Activated CD8-positive, alpha-beta T cell treated with anti-CD3 and anti-CD28 coated beads for 36 hours (primary cell): ENCODE data around the gene SRRM1. TPM values are rescaled to one million over a fixed set of nuclear protein-coding genes. Genes with fewer than 3 reads are reported as not detected.
"Not testable (repeated sequence)": the region's sequence is repeated elsewhere in the genome, so short reads cannot be mapped to it uniquely, and the experiment has no call there.

Experiments used
- ATAC-seq: fragments of 200-7000 bp; cut with Tn5 transposase; one replicate; pipeline ENCODE4 v1.10.0; 2021; ENCODE audit warnings: mild to moderate bottlenecking, moderate library complexity
- CTCF ChIA-PET: fragments of 350-600 bp; sonication (Branson Sonifier 250); formaldehyde crosslinking; loops from one replicate; lab custom pipeline; 2021; ENCODE audit warnings: antibody characterized with exemption; lab: Charles Lee
- POLR2A ChIA-PET: fragments of 350-600 bp; sonication (Branson Sonifier 250); formaldehyde crosslinking; loops from one replicate; lab custom pipeline; 2021; ENCODE audit warnings: antibody characterized with exemption; lab: Charles Lee
- DNase-seq: peaks from one replicate; pipeline ENCODE4 v3.0.0-alpha.2; 2020
- H3K27ac Mint-ChIP-seq: one replicate; pipeline ENCODE4 v1.8.0; 2021; ENCODE audit warnings: mild to moderate bottlenecking, mixed read lengths
- H3K27me3 Mint-ChIP-seq: one replicate; pipeline ENCODE4 v1.8.0; 2021; ENCODE audit warnings: mixed read lengths
- H3K36me3 Mint-ChIP-seq: one replicate; pipeline ENCODE4 v1.8.0; 2021; ENCODE audit warnings: low read depth, mixed read lengths
- H3K4me1 Mint-ChIP-seq: one replicate; pipeline ENCODE4 v1.8.0; 2021; ENCODE audit warnings: low read depth, mixed read lengths
- H3K4me3 Mint-ChIP-seq: one replicate; pipeline ENCODE4 v1.8.0; 2021; ENCODE audit warnings: mild to moderate bottlenecking, moderate library complexity, mixed read lengths
- H3K9me3 Mint-ChIP-seq: one replicate; pipeline ENCODE4 v1.8.0; 2021; ENCODE audit warnings: mixed read lengths
- CTCF ChIP-seq: fragments of 200-600 bp; IDR thresholded peaks from one replicate; pipeline ENCODE4 v1.8.0; 2022; ENCODE audit warnings: antibody characterized with exemption, mild to moderate bottlenecking
- intact Hi-C: fragments of 100-400 bp; cut with micrococcal nuclease; formaldehyde crosslinking; loops from one replicate; pipeline ENCODE4 v1.10.0; 2022
- total RNA-seq, 2 experiments: library from RNA; stranded (reverse); gene quantifications; one replicate each; pipeline ENCODE4 v1.2.3, GENCODE V29; 2021

The SRRM1 gene
- total RNA-seq, 2 experiments from 2014 or later: 256 to 263 TPM

DNA sequence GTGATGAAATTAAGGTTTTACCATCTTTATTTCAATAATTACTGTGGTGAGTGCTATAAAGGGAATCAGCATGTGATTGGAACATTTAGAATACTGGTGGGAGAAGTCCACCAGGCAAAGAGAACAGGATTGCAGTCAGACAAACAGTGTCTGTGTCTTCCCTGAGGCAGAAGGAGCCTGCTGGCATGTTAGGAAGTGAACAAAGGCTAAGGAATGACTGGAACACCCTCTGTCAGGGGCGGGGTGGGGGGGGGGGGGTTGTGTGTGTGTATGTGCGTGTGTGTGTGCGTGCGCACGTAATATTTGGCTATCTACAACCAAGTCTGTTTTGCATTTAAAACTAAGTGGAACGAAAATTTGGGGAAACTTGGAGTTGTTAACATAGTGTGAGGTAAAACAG lies 30.2 kb downstream of the SRRM1 start:
- Mint-ChIP-seq H3K4me3 (no peak overlapping the region), H3K27me3 (no peaks in the 10 kb centered on the region), H3K27ac (no peak overlapping the region), H3K9me3 (no peaks in the 10 kb centered on the region), H3K4me1 (no peaks in the 10 kb centered on the region), H3K36me3 (peaks cover 62% of the 10 kb centered on the region)
- intact Hi-C loops: no loop called here
- CTCF ChIA-PET: interaction anchor here (0.9 to 1.2 kb wide), 3 partner anchors 15 to 159 kb away, joined by 3 to 4 read pairs (median 3); no protein-coding TSS in a partner anchor
- DNase-seq: no peak
- TF ChIP-seq CTCF: no peak
- no peak for ATAC-seq
- POLR2A ChIA-PET: interaction anchor here (0.6 to 2.1 kb wide), 4 partner anchors 10 to 696 kb away, joined by 3 to 7 read pairs (median 4); no protein-coding TSS in a partner anchor

DNA sequence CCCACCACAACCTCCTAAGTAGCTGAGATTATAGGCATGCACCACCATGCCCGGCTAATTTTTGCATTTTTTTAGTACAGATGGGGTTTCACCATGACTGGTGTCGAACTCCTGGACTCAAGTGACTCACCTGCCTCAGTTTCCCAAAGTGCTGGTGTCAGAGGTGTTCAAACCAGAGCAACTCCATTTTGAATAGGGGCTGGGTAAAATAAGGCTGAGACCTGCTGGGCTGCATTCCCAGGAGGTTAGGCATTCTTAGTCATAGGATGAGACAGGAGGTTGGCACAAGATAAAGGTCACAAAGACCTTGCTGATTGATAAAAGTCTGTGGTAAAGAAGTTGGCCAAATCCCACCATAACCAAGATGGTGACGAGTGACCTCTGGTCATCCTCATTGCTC lies 35.3 kb downstream of the SRRM1 start:
- POLR2A ChIA-PET, ATAC-seq, H3K9me3 Mint-ChIP-seq, H3K4me3 Mint-ChIP-seq, intact Hi-C loops, H3K4me1 Mint-ChIP-seq, H3K27ac Mint-ChIP-seq, H3K27me3 Mint-ChIP-seq, DNase-seq, CTCF ChIA-PET: not testable (repeated sequence)
- H3K36me3 Mint-ChIP-seq: peaks cover 23% of the 10 kb centered on the region

GRCh38 chr1:24679725-24680124 lies 36.6 kb downstream of the SRRM1 start:
- DNase-seq (no peak), ATAC-seq (no peak)
- intact Hi-C loops: no loop called here
- H3K27ac Mint-ChIP-seq: no peak overlapping the region
- H3K4me1 Mint-ChIP-seq: no peaks in the 10 kb centered on the region
- CTCF ChIA-PET: no interaction called here
- no peak for TF ChIP-seq CTCF
- H3K9me3 Mint-ChIP-seq: no peaks in the 10 kb centered on the region
- peaks cover 14% of the 10 kb centered on the region for H3K36me3 Mint-ChIP-seq
- POLR2A ChIA-PET: no interaction called here
- H3K4me3 Mint-ChIP-seq: no peak overlapping the region
- no peaks in the 10 kb centered on the region for H3K27me3 Mint-ChIP-seq

DNA sequence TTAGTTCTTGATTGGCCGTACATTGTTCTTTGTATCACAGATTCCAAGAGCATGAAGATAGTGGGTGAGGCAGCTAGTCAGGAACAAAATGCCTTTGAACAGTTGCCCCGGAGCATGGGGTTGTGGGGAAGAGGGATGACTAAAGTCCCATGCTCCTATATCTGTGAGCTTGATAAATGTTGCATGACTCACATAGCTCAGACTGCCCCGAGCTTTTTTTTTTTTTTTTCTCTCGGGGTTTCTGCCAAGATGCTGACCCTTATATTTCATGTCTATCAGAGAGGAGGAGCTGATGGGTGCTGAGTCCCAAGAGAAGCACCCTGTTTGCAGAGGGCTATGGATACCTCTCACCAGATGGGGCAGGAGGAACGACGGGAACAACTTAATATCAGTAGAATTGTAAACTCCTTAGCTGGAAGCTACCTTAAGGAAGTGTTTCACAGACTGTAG lies 40.6 kb downstream of the SRRM1 start:
- Mint-ChIP-seq H3K36me3 (no peaks in the 10 kb centered on the region), H3K27me3 (no peaks in the 10 kb centered on the region), H3K4me3 (no peak overlapping the region), H3K9me3 (no peaks in the 10 kb centered on the region), H3K27ac (no peak overlapping the region), H3K4me1 (no peaks in the 10 kb centered on the region)
- TF ChIP-seq CTCF: no peak
- POLR2A ChIA-PET: interaction anchor here (1.9 kb wide), 1 partner anchor 9 kb away, joined by 4 read pairs; no protein-coding TSS in a partner anchor
- ATAC-seq (no peak), DNase-seq (no peak)
- intact Hi-C loops: no loop called here
- CTCF ChIA-PET: interaction anchor here (1.0 to 2.9 kb wide), 5 partner anchors 27 to 522 kb away, joined by 3 to 17 read pairs (median 7); no protein-coding TSS in a partner anchor

DNA sequence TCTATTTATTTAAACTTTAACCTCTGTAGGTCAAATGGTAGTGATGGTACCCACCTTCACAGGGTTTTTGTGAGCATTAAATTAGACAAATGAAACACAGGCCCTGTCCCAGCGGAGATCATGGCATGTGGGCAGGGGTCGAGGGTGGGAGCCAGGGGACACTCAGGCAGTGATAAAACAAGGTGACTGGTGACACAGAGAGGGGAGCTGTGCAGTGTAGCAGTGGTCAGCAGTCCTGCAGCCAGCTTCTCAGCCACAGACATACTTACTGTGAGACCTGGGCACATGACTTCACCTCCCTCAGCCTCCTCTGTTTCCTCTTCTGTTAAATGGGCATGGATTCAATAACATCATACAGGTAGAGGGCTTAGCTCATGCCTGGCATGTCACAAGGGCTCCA lies 44.9 kb downstream of the SRRM1 start:
- no peaks in the 10 kb centered on the region for H3K27me3 Mint-ChIP-seq
- H3K9me3 Mint-ChIP-seq: no peaks in the 10 kb centered on the region

More for the DNA sequence above, 44.9 kb downstream of the SRRM1 start:
- no peak for TF ChIP-seq CTCF
- H3K4me3 Mint-ChIP-seq: no peak overlapping the region
- no peak for DNase-seq
- no peak for ATAC-seq
- intact Hi-C loops: loop anchor here (2.0 kb wide), 1 partner anchor 143 kb away; no protein-coding TSS in a partner anchor
- CTCF ChIA-PET: interaction anchor here (0.6 to 7.8 kb wide), 43 partner anchors 10 to 524 kb away, joined by 3 to 261 read pairs (median 5); partner anchors contain the start of gene CLIC4
- POLR2A ChIA-PET: no interaction called here
- H3K27ac Mint-ChIP-seq: no peak overlapping the region
- H3K36me3 Mint-ChIP-seq: no peaks in the 10 kb centered on the region
- H3K4me1 Mint-ChIP-seq: no peaks in the 10 kb centered on the region
